HepG2 (cell line): ENCODE data around the gene CFL1. TPM values are rescaled to one million over a fixed set of nuclear protein-coding genes. Genes with fewer than 3 reads are reported as not detected.
A peak's percentile ranks its signal among the peaks of the same experiment; 100 is the strongest.

Experiments
- CCAR2 ChIP-seq: fragments of 200-400 bp; formaldehyde crosslinking; optimal IDR thresholded peaks from 2 replicates; pipeline ENCODE3; 2018; ENCODE audit warnings: low read depth, mild to moderate bottlenecking, low read length, moderate library complexity
- MAZ ChIP-seq, 2 experiments: sonication (generic) in 1 of 2; formaldehyde crosslinking in 1 of 2; IDR thresholded peaks; 2 replicates each; pipeline versions ENCODE4 v1.5.0 to v1.6.1; 2012 to 2020; ENCODE audit warnings: low read depth in 2 of 2, mild to moderate bottlenecking in 2 of 2, borderline replicate concordance in 1 of 2, improper control_type of control experiment in 1 of 2, low read length in 1 of 2, missing genetic modification reagents in 1 of 2, moderate library complexity in 1 of 2
- ZNF260 ChIP-seq: sonication (generic); formaldehyde crosslinking; IDR thresholded peaks from 2 replicates; pipeline ENCODE4 v1.4.0; 2020; ENCODE audit warnings: missing genetic modification reagents, low read depth, mild to moderate bottlenecking, borderline replicate concordance
- polyA plus RNA-seq, 8 experiments: library from polyadenylated mRNA; depleted of rRNA in 3 of 8; stranded (reverse) in 7 of 8; unstranded in 1 of 8; fragments of >200 nt; fragmentation: Illumina TruSeq in 4 of 8; extraction: Trizol in 4 of 8; gene quantifications; 2 replicates each; pipeline versions ENCODE4 v1.2.1 to v1.2.3, GENCODE V29; 2011 to 2016; ENCODE audit warnings: low read depth in 4 of 8, missing spikeins in 1 of 8, mixed read lengths in 1 of 8; ENCODE audit not compliant: insufficient read depth in 1 of 8
- total RNA-seq, 5 experiments: library from RNA; depleted of rRNA; stranded (reverse); fragments of >200 nt; fragmentation: Illumina TruSeq; extraction: Trizol; gene quantifications; 2 replicates each; pipeline ENCODE4 v1.2.3, GENCODE V29; 2016; ENCODE audit warnings: low read depth in 1 of 5
- TF ChIP-seq, protein P1 (sequence below): sonication (generic); formaldehyde crosslinking; IDR thresholded peaks from 2 replicates; pipeline ENCODE4 v1.4.0; 2020; ENCODE audit warnings: mild to moderate bottlenecking, missing genetic modification reagents
- TF ChIP-seq, protein P2 (sequence below): sonication (generic); formaldehyde crosslinking; IDR thresholded peaks from 2 replicates; pipeline ENCODE4 v1.5.0; 2020; ENCODE audit warnings: missing genetic modification reagents
- TF ChIP-seq, protein P3 (sequence below): sonication (generic); formaldehyde crosslinking; IDR thresholded peaks from 2 replicates; pipeline ENCODE4 v1.4.0; 2020; ENCODE audit warnings: missing genetic modification reagents
- TF ChIP-seq, protein P4 (sequence below): sonication (generic); formaldehyde crosslinking; IDR thresholded peaks from one replicate; pipeline ENCODE4 v1.5.1; 2020; ENCODE audit warnings: mild to moderate bottlenecking, missing genetic modification reagents; ENCODE audit errors: not compliant biosample characterization
- TF ChIP-seq, protein P5 (sequence below): sonication (generic); formaldehyde crosslinking; conservative IDR thresholded peaks from 2 replicates; pipeline ENCODE4 v1.4.0; 2020; ENCODE audit warnings: missing genetic modification reagents

Gene CFL1
- total and polyA plus RNA-seq, 2 of the 13 experiments (the other 11 are each of a cell fraction or from before 2014, with no cell fraction given), result 379 to 383 TPM

DNA sequence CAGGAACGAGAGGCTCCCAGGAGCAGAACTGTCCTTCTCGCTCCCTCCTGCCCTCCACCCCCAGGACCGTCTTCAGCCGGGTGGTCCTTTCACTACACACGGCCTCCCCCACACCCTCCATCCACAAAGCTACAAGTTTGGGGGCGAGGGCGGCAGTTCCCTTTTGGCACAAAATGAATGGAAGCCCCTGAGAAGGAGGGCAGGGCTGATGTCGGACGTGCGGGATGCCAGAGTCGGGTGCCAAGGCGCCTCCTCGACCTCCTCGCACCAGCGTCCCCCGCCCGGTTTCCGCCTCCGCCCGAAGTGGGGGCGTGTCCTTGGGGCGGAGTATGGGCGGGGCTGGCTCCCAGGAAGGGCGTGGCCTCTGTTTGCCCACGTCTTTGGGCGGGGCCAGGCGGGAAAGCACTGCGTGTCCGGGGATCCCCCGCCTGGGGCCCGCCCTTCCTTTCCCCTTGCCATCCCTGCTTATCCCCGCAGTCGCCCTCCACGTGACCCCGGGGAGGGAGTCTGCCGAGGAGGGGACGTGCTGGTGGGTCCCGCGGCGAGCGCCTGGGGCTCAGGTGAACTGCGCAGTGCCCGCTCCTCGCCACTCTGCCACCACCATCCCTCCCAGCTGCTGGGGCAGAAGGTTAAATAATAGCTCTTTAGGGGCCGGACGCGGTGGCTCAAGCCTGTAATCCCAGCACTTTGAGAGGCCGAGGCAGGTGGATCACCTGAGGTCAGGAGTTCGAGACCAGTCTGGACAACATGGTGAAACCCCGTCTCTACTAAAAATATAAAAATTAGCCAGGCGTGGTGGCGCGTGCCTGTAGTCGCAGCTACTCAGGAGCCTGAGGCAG lies 15.6 kb upstream of the CFL1 start (continued):
- TF ChIP-seq, protein P1, sequence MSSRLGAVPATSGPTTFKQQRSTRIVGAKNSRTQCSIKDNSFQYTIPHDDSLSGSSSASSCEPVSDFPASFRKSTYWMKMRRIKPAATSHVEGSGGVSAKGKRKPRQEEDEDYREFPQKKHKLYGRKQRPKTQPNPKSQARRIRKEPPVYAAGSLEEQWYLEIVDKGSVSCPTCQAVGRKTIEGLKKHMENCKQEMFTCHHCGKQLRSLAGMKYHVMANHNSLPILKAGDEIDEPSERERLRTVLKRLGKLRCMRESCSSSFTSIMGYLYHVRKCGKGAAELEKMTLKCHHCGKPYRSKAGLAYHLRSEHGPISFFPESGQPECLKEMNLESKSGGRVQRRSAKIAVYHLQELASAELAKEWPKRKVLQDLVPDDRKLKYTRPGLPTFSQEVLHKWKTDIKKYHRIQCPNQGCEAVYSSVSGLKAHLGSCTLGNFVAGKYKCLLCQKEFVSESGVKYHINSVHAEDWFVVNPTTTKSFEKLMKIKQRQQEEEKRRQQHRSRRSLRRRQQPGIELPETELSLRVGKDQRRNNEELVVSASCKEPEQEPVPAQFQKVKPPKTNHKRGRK, result no peak
- TF ChIP-seq, protein P2, sequence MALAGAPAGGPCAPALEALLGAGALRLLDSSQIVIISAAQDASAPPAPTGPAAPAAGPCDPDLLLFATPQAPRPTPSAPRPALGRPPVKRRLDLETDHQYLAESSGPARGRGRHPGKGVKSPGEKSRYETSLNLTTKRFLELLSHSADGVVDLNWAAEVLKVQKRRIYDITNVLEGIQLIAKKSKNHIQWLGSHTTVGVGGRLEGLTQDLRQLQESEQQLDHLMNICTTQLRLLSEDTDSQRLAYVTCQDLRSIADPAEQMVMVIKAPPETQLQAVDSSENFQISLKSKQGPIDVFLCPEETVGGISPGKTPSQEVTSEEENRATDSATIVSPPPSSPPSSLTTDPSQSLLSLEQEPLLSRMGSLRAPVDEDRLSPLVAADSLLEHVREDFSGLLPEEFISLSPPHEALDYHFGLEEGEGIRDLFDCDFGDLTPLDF (CRISPR knock-in tag), result 0 out of 2 replicates have a peak, but pooled peaks have one; percentile 51
- no peak for TF ChIP-seq CCAR2
- TF ChIP-seq ZNF260 (CRISPR knock-in tag), result no peak
- TF ChIP-seq, protein P3, sequence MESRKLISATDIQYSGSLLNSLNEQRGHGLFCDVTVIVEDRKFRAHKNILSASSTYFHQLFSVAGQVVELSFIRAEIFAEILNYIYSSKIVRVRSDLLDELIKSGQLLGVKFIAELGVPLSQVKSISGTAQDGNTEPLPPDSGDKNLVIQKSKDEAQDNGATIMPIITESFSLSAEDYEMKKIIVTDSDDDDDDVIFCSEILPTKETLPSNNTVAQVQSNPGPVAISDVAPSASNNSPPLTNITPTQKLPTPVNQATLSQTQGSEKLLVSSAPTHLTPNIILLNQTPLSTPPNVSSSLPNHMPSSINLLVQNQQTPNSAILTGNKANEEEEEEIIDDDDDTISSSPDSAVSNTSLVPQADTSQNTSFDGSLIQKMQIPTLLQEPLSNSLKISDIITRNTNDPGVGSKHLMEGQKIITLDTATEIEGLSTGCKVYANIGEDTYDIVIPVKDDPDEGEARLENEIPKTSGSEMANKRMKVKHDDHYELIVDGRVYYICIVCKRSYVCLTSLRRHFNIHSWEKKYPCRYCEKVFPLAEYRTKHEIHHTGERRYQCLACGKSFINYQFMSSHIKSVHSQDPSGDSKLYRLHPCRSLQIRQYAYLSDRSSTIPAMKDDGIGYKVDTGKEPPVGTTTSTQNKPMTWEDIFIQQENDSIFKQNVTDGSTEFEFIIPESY (CRISPR knock-in tag), result no peak
- TF ChIP-seq, protein P4, sequence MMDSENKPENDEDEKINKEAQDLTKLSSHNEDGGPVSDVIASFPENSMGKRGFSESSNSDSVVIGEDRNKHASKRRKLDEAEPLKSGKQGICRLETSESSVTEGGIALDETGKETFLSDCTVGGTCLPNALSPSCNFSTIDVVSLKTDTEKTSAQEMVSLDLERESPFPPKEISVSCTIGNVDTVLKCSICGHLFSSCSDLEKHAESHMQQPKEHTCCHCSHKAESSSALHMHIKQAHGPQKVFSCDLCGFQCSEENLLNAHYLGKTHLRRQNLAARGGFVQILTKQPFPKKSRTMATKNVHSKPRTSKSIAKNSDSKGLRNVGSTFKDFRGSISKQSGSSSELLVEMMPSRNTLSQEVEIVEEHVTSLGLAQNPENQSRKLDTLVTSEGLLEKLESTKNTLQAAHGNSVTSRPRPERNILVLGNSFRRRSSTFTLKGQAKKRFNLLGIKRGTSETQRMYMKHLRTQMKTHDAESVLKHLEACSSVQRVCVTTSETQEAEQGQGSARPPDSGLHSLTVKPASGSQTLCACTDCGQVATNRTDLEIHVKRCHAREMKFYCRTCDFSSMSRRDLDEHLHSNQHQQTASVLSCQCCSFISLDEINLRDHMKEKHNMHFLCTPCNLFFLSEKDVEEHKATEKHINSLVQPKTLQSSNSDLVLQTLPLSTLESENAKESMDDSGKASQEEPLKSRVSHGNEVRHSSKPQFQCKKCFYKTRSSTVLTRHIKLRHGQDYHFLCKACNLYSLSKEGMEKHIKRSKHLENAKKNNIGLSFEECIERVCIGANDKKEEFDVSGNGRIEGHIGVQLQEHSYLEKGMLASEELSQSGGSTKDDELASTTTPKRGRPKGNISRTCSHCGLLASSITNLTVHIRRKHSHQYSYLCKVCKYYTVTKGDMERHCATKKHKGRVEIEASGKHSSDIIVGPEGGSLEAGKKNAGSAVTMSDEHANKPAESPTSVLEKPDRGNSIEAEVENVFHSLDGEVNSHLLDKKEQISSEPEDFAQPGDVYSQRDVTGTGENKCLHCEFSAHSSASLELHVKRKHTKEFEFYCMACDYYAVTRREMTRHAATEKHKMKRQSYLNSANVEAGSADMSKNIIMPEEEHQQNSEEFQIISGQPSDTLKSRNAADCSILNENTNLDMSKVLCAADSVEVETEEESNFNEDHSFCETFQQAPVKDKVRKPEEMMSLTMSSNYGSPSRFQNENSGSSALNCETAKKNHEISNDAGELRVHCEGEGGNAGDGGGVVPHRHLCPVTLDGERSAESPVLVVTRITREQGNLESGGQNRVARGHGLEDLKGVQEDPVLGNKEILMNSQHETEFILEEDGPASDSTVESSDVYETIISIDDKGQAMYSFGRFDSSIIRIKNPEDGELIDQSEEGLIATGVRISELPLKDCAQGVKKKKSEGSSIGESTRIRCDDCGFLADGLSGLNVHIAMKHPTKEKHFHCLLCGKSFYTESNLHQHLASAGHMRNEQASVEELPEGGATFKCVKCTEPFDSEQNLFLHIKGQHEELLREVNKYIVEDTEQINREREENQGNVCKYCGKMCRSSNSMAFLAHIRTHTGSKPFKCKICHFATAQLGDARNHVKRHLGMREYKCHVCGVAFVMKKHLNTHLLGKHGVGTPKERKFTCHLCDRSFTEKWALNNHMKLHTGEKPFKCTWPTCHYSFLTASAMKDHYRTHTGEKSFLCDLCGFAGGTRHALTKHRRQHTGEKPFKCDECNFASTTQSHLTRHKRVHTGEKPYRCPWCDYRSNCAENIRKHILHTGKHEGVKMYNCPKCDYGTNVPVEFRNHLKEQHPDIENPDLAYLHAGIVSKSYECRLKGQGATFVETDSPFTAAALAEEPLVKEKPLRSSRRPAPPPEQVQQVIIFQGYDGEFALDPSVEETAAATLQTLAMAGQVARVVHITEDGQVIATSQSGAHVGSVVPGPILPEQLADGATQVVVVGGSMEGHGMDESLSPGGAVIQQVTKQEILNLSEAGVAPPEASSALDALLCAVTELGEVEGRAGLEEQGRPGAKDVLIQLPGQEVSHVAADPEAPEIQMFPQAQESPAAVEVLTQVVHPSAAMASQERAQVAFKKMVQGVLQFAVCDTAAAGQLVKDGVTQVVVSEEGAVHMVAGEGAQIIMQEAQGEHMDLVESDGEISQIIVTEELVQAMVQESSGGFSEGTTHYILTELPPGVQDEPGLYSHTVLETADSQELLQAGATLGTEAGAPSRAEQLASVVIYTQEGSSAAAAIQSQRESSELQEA (CRISPR knock-in tag), result no peak
- TF ChIP-seq MAZ (IDR thresholded peaks at IDR 0.05; ENCODE audit: borderline replicate concordance, low read depth, low read length), result peak; percentile 93
- TF ChIP-seq MAZ (CRISPR knock-in tag; IDR thresholded peaks at IDR 0.05; ENCODE audit: low read depth), result peak; percentile 77
- TF ChIP-seq, protein P5, sequence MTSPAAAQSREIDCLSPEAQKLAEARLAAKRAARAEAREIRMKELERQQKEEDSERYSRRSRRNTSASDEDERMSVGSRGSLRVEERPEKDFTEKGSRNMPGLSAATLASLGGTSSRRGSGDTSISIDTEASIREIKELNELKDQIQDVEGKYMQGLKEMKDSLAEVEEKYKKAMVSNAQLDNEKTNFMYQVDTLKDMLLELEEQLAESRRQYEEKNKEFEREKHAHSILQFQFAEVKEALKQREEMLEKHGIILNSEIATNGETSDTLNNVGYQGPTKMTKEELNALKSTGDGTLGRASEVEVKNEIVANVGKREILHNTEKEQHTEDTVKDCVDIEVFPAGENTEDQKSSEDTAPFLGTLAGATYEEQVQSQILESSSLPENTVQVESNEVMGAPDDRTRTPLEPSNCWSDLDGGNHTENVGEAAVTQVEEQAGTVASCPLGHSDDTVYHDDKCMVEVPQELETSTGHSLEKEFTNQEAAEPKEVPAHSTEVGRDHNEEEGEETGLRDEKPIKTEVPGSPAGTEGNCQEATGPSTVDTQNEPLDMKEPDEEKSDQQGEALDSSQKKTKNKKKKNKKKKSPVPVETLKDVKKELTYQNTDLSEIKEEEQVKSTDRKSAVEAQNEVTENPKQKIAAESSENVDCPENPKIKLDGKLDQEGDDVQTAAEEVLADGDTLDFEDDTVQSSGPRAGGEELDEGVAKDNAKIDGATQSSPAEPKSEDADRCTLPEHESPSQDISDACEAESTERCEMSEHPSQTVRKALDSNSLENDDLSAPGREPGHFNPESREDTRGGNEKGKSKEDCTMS (CRISPR knock-in tag), result no peak
